ENCODE measurements around the gene TIMP2.

DNA sequence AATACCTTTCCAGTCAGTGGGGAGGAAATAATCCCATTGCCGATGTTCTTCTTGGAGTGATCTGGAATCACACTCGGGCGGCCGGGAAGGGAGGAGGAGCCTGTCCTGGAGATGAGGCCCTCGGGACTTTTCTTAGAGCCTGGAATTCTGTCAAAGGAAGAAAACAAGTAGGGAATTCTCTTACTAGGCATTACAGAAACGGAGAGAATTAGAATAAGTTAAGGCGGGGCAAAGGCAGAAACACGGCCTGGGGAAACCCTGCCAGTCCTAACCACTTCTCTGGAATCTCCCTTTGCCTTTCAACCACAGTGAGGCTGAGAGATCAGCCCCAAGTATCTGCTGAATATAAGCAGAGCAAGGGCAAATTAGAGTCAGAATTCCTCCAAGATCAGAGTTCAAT lies 112.3 kb downstream of the TIMP2 start:
- TF ChIP-seq CTCF (conservative IDR thresholded peaks at IDR 0.05; ENCODE audit: low read depth in 2 of 2) (no peak), EZH2 (IDR thresholded peaks at IDR 0.05; ENCODE audit: low read depth, unreplicated experiment) (no peak), JUNB (IDR thresholded peaks at IDR 0.05; ENCODE audit: unreplicated experiment) (no peak), EZH2phosphoT487 (IDR thresholded peaks at IDR 0.05; ENCODE audit: unreplicated experiment) (no peak), CREB1 (CRISPR knock-in tag; IDR thresholded peaks at IDR 0.05; ENCODE audit: low read depth) (no peak), POLR2AphosphoS5 (IDR thresholded peaks at IDR 0.05; ENCODE audit: low read depth) (no peak), ZNF114 (CRISPR knock-in tag; IDR thresholded peaks at IDR 0.05) (no peak), NANOG (IDR thresholded peaks at IDR 0.05; ENCODE audit: borderline replicate concordance) (no peak), STAT1 (IDR thresholded peaks at IDR 0.05; ENCODE audit: unreplicated experiment) (no peak), ZNF331 (CRISPR knock-in tag; IDR thresholded peaks at IDR 0.05; ENCODE audit: low read depth) (no peak), ZNF462 (CRISPR knock-in tag; IDR thresholded peaks at IDR 0.05) (no peak)
- TF ChIP-seq, protein P1, sequence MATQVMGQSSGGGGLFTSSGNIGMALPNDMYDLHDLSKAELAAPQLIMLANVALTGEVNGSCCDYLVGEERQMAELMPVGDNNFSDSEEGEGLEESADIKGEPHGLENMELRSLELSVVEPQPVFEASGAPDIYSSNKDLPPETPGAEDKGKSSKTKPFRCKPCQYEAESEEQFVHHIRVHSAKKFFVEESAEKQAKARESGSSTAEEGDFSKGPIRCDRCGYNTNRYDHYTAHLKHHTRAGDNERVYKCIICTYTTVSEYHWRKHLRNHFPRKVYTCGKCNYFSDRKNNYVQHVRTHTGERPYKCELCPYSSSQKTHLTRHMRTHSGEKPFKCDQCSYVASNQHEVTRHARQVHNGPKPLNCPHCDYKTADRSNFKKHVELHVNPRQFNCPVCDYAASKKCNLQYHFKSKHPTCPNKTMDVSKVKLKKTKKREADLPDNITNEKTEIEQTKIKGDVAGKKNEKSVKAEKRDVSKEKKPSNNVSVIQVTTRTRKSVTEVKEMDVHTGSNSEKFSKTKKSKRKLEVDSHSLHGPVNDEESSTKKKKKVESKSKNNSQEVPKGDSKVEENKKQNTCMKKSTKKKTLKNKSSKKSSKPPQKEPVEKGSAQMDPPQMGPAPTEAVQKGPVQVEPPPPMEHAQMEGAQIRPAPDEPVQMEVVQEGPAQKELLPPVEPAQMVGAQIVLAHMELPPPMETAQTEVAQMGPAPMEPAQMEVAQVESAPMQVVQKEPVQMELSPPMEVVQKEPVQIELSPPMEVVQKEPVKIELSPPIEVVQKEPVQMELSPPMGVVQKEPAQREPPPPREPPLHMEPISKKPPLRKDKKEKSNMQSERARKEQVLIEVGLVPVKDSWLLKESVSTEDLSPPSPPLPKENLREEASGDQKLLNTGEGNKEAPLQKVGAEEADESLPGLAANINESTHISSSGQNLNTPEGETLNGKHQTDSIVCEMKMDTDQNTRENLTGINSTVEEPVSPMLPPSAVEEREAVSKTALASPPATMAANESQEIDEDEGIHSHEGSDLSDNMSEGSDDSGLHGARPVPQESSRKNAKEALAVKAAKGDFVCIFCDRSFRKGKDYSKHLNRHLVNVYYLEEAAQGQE (IDR thresholded peaks at IDR 0.05; ENCODE audit: unreplicated experiment) = no peak
- TF ChIP-seq, protein P2, sequence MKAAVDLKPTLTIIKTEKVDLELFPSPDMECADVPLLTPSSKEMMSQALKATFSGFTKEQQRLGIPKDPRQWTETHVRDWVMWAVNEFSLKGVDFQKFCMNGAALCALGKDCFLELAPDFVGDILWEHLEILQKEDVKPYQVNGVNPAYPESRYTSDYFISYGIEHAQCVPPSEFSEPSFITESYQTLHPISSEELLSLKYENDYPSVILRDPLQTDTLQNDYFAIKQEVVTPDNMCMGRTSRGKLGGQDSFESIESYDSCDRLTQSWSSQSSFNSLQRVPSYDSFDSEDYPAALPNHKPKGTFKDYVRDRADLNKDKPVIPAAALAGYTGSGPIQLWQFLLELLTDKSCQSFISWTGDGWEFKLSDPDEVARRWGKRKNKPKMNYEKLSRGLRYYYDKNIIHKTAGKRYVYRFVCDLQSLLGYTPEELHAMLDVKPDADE (IDR thresholded peaks at IDR 0.05) = no peak

Measured in GM23338 (cell line).